Tibial artery (tissue), 4 donors: ENCODE results near the gene TMOD1.
"Not testable (repeated sequence)": the region's sequence is repeated elsewhere in the genome, so short reads cannot be mapped to it uniquely, and the experiment has no call there.

Source experiments
- DNase-seq, 2 donors: peaks; one replicate each; pipeline ENCODE4 v3.0.0-alpha.2; 2019
- H3K27ac ChIP-seq, 2 donors: fragments of 200-600 bp; sonication (generic) in 1 of 2; 1 replicate in 1 of 2; 2 replicates in 1 of 2; pipeline ENCODE4 v1.5.1; 2018 to 2019; ENCODE audit warnings: mild to moderate bottlenecking in 1 of 2
- H3K27me3 ChIP-seq, 2 donors: fragments of 200-600 bp; sonication (generic) in 1 of 2; one replicate each; pipeline versions ENCODE4 v1.5.1 to v1.6.0; 2016 to 2019
- H3K36me3 ChIP-seq, 3 donors: fragments of 200-600 bp; sonication (generic) in 2 of 3; one replicate each; pipeline ENCODE4 v1.5.1; 2016 to 2019; ENCODE audit warnings: mild to moderate bottlenecking in 2 of 3
- H3K4me1 ChIP-seq, 4 donors: fragments of 200-600 bp; sonication (generic) in 2 of 4; 1 replicate in 3 of 4; 2 replicates in 1 of 4; pipeline ENCODE4 v1.5.1; 2016 to 2019
- H3K4me3 ChIP-seq, 2 donors: fragments of 200-600 bp; sonication (generic) in 1 of 2; 1 replicate in 1 of 2; 2 replicates in 1 of 2; pipeline ENCODE4 v1.5.1; 2018 to 2019; ENCODE audit warnings: mild to moderate bottlenecking in 2 of 2
- H3K9me3 ChIP-seq, 3 donors: fragments of 200-600 bp; sonication (generic) in 1 of 3; one replicate each; pipeline ENCODE4 v1.5.1; 2016 to 2019
- CTCF ChIP-seq, 2 experiments: fragments of 200-600 bp in 1 of 2; fragments of 450-650 bp in 1 of 2; IDR thresholded peaks; one replicate each; pipeline ENCODE4 v1.5.1; 2017 to 2019; ENCODE audit warnings: antibody characterized with exemption in 2 of 2, mild to moderate bottlenecking in 1 of 2, moderate library complexity in 1 of 2
- intact Hi-C: fragments of 100-400 bp; cut with DNase I; formaldehyde crosslinking; loops from one replicate; pipeline ENCODE4 v1.15.0; 2023; ENCODE audit warnings: low total_unique reads

TMOD1 gene

GRCh38 chr9:97575673-97576200 lies 74.3 kb downstream of the TMOD1 start:
- peak in 1 of 2 donors; percentile 40 for DNase-seq
- Histone ChIP-seq H3K36me3 (peaks cover 39 to 60% (median 47%) of the 10 kb centered on the region in 3 donors), H3K9me3 (no peaks in the 10 kb centered on the region), H3K4me3 (no peak overlapping the region), H3K4me1 (peaks cover 0 to 40% (median 3%) of the 10 kb centered on the region in 4 donors), H3K27ac (no peak overlapping the region), H3K27me3 (no peaks in the 10 kb centered on the region)
- TF ChIP-seq CTCF (IDR thresholded peaks at IDR 0.05), result no peak
- intact Hi-C loops, result no loop called here

- peaks cover 0 to 27% (median 3%) of the 10 kb centered on the region in 4 donors for H3K4me1 ChIP-seq
- H3K27ac ChIP-seq, result no peak overlapping the region
- DNase-seq, result peak in 1 of 2 donors; percentile 64
- no peaks in the 10 kb centered on the region for H3K9me3 ChIP-seq
- no peaks in the 10 kb centered on the region for H3K27me3 ChIP-seq
- no peak overlapping the region for H3K4me3 ChIP-seq
- no peak for TF ChIP-seq CTCF (IDR thresholded peaks at IDR 0.05)
- intact Hi-C loops, result no loop called here
- peaks cover 28 to 47% (median 35%) of the 10 kb centered on the region in 3 donors for H3K36me3 ChIP-seq
Measured at GRCh38 chr9:97577051-97577450, 75.6 kb downstream of the TMOD1 start.

GRCh38 chr9:97578846-97579245 lies 77.4 kb downstream of the TMOD1 start:
- Histone ChIP-seq H3K9me3 (no peaks in the 10 kb centered on the region), H3K36me3 (peaks cover 23 to 29% (median 24%) of the 10 kb centered on the region in 3 donors), H3K27me3 (no peaks in the 10 kb centered on the region), H3K27ac (peak overlapping the region; percentile 3 to 36), H3K4me3 (no peak overlapping the region), H3K4me1 (peaks cover 0 to 17% (median 3%) of the 10 kb centered on the region in 4 donors)
- intact Hi-C loops, result no loop called here
- TF ChIP-seq CTCF (IDR thresholded peaks at IDR 0.05), result no peak
- DNase-seq, result peak in 1 of 2 donors; percentile 69

GRCh38 chr9:97579914-97580313 lies 78.4 kb downstream of the TMOD1 start:
- H3K27ac ChIP-seq, result no peak overlapping the region
- intact Hi-C loops, result no loop called here
- no peak overlapping the region for H3K4me3 ChIP-seq
- peaks cover 0 to 17% (median 3%) of the 10 kb centered on the region in 4 donors for H3K4me1 ChIP-seq
- no peaks in the 10 kb centered on the region for H3K27me3 ChIP-seq
- no peak for TF ChIP-seq CTCF (IDR thresholded peaks at IDR 0.05)
- H3K36me3 ChIP-seq, result peaks cover 12 to 19% (median 19%) of the 10 kb centered on the region in 3 donors
- peak in 1 of 2 donors; percentile 38 for DNase-seq
- H3K9me3 ChIP-seq, result no peaks in the 10 kb centered on the region

- H3K27ac ChIP-seq, H3K4me3 ChIP-seq, H3K36me3 ChIP-seq, H3K27me3 ChIP-seq, intact Hi-C loops, H3K9me3 ChIP-seq, DNase-seq: not testable (repeated sequence)
- peaks cover 0 to 17% (median 3%) of the 10 kb centered on the region in 4 donors for H3K4me1 ChIP-seq
Measured at GRCh38 chr9:97581590-97581989, 80.1 kb downstream of the TMOD1 start.

GRCh38 chr9:97584778-97585177 lies 83.3 kb downstream of the TMOD1 start:
- H3K4me3 ChIP-seq, H3K4me1 ChIP-seq, H3K27ac ChIP-seq, H3K9me3 ChIP-seq, intact Hi-C loops, DNase-seq, H3K27me3 ChIP-seq: not testable (repeated sequence)
- peaks cover 0 to 13% (median 8%) of the 10 kb centered on the region in 3 donors for H3K36me3 ChIP-seq

- H3K9me3 ChIP-seq, intact Hi-C loops, H3K27me3 ChIP-seq, H3K4me1 ChIP-seq, H3K4me3 ChIP-seq, H3K27ac ChIP-seq: not testable (repeated sequence)
- peaks cover 11 to 25% (median 16%) of the 10 kb centered on the region in 3 donors for H3K36me3 ChIP-seq
- DNase-seq, result peak in 1 of 2 donors; percentile 20
Measured at GRCh38 chr9:97586909-97587308, 85.4 kb downstream of the TMOD1 start.
